GM21528 (cell line): ENCODE data around the gene RAD51C.
"Not testable (repeated sequence)": the region's sequence is repeated elsewhere in the genome, so short reads cannot be mapped to it uniquely, and the experiment has no call there.

Experiments
- ATAC-seq: cut with Tn5 transposase; IDR thresholded peaks from one replicate; pipeline ENCODE4 v1.9.1; 2021; ENCODE audit warnings: mild to moderate bottlenecking, moderate library complexity; ENCODE audit not compliant: unreplicated experiment, low FRiP score

RAD51C gene

GRCh38 chr17:58730937-58731336 is 38.5 kb downstream of the RAD51C start:
- ATAC-seq = no peak

GRCh38 chr17:58734040-58734439 is 41.6 kb downstream of the RAD51C start:
- no peak for ATAC-seq

GRCh38 chr17:58734811-58735210 is 42.4 kb downstream of the RAD51C start:
- no peak for ATAC-seq

DNA sequence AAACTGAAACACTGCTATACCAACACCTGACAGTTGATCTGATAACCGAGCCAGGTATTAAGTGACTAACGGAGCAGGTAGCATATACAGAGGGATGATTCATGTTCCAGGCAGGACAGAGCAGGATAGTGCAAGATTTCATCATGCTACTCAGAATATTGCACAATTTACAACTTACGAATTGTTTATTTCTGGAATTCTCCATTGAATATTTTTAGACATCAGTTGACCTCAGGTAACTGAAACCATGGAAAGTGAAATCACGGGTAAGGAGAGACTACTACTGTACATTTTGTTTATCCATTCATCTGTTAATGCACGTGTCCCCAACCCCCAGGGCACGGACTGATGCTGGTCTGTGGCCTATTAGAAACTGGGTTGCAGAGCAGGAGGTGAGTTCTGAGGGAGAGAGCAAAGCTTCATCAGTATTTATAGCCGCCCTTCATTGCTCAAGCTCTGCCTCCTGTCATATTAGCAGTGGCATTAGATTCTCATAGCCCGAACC is 48.8 kb downstream of the RAD51C start:
- ATAC-seq = no peak

GRCh38 chr17:58747674-58748073 is 55.3 kb downstream of the RAD51C start:
- ATAC-seq = no peak

DNA sequence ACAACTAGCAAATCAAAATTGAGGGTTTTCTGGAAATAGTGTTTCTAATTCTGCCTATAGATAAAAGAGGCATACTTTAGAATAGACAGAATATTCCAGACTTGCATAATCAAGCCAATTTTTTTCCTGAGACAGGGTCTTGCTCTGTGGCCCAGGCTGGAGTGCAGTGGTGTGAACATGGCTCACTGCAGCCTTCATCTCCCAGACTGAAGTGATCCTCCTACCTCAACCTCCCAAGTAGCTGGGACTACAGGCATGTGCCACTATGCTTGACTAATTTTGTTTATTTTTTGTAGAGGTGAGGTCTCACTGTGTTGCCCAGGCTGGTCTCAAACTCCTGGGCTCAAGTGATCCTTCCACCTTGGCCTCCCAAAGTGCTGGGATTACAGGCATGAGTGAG is 57.2 kb downstream of the RAD51C start:
- not testable (repeated sequence) for ATAC-seq

DNA sequence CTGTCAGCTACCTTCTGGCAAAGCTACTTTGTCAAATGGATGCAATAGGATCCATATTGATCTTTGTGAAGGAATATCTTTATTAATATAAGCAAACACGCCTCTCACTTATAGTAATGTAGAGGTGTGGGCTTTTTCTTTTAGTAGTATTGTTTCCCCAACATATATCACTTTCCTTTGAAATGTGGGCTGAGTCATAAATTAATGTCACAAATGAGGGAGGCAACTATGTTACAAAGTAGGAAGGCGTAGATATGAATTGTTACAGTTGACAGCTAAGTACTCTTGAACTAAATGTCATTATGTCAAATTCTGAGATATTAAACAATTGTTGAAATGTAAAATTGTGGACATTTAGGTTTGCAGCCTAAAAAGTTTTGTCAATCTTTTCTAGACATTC is 60.6 kb downstream of the RAD51C start:
- ATAC-seq = no peak

- no peak for ATAC-seq
These were observed 62.8 kb downstream of the RAD51C start for GRCh38 chr17:58755269-58755576.

- no peak for ATAC-seq
These were observed 63.3 kb downstream of the RAD51C start, which contains the start of gene PPM1E for GRCh38 chr17:58755577-58756245. Gene PPM1E, plus strand, starts transcription at chr17:58755854.

DNA sequence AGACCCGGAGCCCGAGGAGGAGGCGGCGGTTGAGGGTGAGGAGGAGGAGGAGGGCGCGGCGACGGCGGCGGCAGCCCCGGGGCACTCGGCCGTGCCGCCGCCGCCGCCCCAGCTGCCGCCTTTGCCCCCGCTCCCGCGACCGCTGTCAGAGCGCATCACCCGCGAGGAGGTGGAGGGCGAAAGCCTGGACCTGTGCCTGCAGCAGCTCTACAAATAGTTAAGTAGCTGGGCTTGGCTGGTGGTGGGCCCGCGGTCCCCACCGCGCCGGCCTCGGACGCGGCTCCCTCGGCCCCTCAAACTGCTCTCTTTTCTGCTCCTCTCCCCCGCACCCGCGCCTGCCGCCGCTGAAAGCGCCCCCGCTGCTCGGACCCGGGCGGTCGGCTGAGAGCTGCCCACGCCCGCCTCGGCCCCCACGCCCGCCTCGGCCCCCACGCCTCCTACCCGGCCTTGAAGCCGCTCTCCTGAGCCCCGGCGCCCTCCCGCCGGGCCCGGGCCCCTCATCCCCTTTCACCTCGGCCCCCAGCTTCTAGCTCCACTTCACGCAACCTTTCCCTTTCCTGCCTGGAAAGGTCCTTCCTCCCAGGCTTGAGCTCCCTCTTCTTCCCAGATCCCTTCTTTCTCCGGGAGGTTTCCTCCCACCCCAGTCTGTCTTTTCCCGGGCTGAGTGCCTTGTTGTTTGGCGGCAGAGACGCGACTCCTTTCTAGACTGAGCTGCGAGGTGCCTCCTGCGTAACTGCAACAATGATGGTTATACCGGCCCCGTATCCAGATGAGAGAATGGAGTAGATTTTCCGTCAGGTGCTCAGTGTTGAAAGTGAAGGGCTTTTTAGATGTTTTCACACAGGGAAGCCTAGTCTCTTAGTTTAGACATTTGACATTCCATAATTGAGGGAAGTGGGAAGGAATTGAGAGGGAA is 64.1 kb downstream of the RAD51C start:
- no peak for ATAC-seq

DNA sequence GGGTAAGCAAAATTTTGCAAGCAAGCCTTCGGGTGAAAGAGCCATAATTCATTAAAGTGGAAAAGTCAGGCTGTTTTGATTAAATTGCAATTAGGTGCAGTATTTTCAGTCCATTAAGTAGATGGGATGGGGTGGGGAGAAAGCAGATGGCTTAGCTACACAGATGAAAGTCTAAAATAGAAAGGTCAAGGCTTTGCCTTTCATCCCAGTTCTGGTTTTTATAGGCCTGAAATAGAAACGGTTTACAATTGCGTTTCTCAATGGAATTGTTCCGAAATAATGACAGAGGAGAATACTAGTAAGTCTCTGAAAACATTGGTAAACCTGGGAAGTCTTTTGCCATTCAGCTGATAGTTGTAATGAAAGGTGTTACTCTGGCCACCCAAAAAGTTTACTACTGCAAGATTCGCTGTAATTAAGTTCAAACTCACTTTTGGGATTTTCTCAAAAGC is 64.8 kb downstream of the RAD51C start:
- ATAC-seq = no peak

DNA sequence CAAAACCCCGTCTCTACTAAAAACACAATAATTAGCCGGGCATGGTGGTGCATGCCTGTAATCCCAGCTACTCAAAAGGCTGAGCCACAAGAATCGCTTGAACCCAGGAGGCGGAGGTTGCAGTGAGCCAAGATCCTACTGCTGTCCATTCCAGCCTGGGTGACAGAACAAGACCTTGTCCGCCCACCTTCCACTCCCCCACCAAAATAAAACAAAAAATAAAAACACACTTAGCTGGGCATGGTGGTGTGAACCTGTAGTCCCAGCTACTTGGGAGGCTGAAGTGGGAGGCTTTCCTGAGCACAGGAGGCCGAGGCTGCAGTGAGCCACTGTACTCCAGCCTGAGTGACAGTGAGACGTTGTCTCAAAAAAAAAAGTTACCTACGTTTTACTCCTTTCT is 66.5 kb downstream of the RAD51C start:
- no peak for ATAC-seq

GRCh38 chr17:58759522-58759921 is 67.1 kb downstream of the RAD51C start:
- no peak for ATAC-seq

DNA sequence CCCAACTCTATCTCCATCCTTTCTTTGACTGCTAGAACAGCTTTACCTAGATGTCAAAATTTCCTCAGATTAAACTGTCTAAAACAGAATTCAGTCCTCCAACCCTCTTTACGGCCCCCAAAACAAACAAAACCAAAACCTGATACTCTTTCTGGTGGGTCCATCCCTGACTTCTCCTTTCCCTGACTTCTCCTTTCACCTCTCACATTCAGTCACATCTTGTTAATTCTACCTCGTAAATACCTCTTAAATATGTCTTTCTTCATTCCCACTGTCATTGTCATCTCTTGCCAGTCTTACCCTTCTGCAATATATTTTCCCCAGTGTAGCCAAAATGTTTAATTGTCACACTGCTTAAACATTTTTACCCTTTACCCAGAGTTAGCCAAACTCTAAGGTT is 67.8 kb downstream of the RAD51C start:
- no peak for ATAC-seq

- no peak for ATAC-seq
These were observed 70.9 kb downstream of the RAD51C start for GRCh38 chr17:58763263-58763662.

GRCh38 chr17:58764373-58764772 is 72.0 kb downstream of the RAD51C start:
- no peak for ATAC-seq

DNA sequence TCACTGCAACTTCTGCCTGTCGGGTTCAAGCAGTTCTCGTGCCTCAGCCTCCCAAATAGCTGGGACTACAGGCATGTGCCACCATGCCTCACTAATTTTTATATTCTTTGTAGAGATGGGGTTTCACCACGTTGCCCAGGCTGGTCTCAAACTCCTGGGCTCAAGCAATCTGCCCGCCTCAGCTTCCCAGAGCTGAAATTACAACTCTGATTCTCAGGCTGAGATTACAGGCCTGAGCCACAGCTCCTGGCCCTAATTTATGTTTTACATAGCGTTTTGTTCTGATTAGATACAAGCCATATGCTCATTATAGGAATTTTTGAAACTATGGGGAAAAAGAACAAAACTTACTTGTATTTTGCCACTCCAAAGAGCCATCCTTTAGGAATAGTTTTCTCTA is 86.1 kb downstream of the RAD51C start:
- ATAC-seq = not testable (repeated sequence)

- ATAC-seq = no peak
These were observed 87.0 kb downstream of the RAD51C start for GRCh38 chr17:58779446-58779845.

GRCh38 chr17:58783380-58783779 is 91.0 kb downstream of the RAD51C start:
- no peak for ATAC-seq

DNA sequence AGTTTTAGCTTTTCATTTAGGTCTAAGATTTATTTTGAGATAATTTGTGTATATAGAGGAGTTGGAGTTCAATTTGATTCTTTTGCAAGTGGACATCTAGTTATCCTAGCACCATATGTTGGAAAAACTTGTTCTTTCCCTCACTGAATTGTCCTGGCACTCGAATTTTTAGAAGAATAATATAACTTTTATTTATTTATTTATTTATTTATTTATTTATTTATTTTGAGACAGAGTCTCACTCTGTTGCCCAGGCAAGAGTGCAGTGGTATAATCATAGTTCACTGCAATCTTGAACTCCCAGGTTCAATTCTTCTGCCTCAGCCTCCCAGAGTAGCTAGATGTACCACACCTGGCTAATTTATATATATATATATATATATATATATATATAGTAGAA is 92.7 kb downstream of the RAD51C start:
- no peak for ATAC-seq
